GM12878 (cell line): Measurements from ENCODE around the gene SLC17A2. TPM values are rescaled to one million over a fixed set of nuclear protein-coding genes. Genes with fewer than 3 reads are reported as not detected.
A peak's percentile ranks its signal among the peaks of the same experiment; 100 is the strongest.

ENCODE experiments used
- ATF7 ChIP-seq: fragments of 450-650 bp; IDR thresholded peaks from 2 replicates; pipeline ENCODE4 v1.6.1; 2016; ENCODE audit warnings: low read depth, mild to moderate bottlenecking
- IKZF1 ChIP-seq: fragments of 450-650 bp; conservative IDR thresholded peaks from 2 replicates; pipeline ENCODE4 v1.6.1; 2017; ENCODE audit warnings: antibody characterized with exemption, mild to moderate bottlenecking
- IKZF2 ChIP-seq, 2 experiments: fragments of 450-650 bp; IDR thresholded peaks; 2 replicates each; pipeline ENCODE4 v1.6.1; 2017; ENCODE audit warnings: mild to moderate bottlenecking in 2 of 2, moderate library complexity in 2 of 2
- MEF2B ChIP-seq: fragments of 450-650 bp; IDR thresholded peaks from 2 replicates; pipeline ENCODE4 v1.6.1; 2018; ENCODE audit warnings: mild to moderate bottlenecking, moderate library complexity; ENCODE audit not compliant: partially characterized antibody, poor library complexity, severe bottlenecking
- MTA3 ChIP-seq: IDR thresholded peaks from 2 replicates; pipeline ENCODE4 v1.6.1; 2012; ENCODE audit warnings: low read length, inconsistent platforms, borderline replicate concordance
- NBN ChIP-seq: fragments of 450-650 bp; IDR thresholded peaks from 2 replicates; pipeline ENCODE4 v1.6.1; 2016
- NR2C2 ChIP-seq: IDR thresholded peaks from 2 replicates; pipeline ENCODE4 v1.6.1; 2011; ENCODE audit warnings: borderline replicate concordance, low read depth; ENCODE audit not compliant: control insufficient read depth, insufficient read length
- POLR2A ChIP-seq: IDR thresholded peaks from 2 replicates; pipeline ENCODE4 v1.6.1; 2011; ENCODE audit warnings: low read depth, mild to moderate bottlenecking, low read length
- POU2F2 ChIP-seq: IDR thresholded peaks from 3 replicates; pipeline ENCODE4 v1.6.1; 2011; ENCODE audit warnings: low read depth, mild to moderate bottlenecking, low read length, borderline replicate concordance
- RFX5 ChIP-seq: IDR thresholded peaks from 2 replicates; pipeline ENCODE4 v1.6.1; 2011; ENCODE audit warnings: low read depth, low read length, improper control_type of control experiment
- SMAD1 ChIP-seq: fragments of 450-650 bp; IDR thresholded peaks from 2 replicates; pipeline ENCODE4 v1.6.1; 2018; ENCODE audit warnings: mild to moderate bottlenecking, low read depth; ENCODE audit not compliant: partially characterized antibody
- SMC3 ChIP-seq: IDR thresholded peaks from 2 replicates; pipeline ENCODE4 v1.6.1; 2011; ENCODE audit warnings: low read length, improper control_type of control experiment, borderline replicate concordance
- SREBF1 ChIP-seq: IDR thresholded peaks from 2 replicates; pipeline ENCODE4 v1.6.1; 2012; ENCODE audit warnings: mild to moderate bottlenecking, low read length
- ZNF217 ChIP-seq: fragments of 450-650 bp; IDR thresholded peaks from 2 replicates; pipeline ENCODE4 v1.6.1; 2017; ENCODE audit warnings: antibody characterized with exemption, mild to moderate bottlenecking
- polyA plus RNA-seq, 11 experiments: library from polyadenylated mRNA; depleted of rRNA in 4 of 11; unstranded in 6 of 11; stranded (reverse) in 5 of 11; fragments of >200 nt; fragmentation: Nextera tagmentation in 4 of 11; fragmentation: Illumina TruSeq in 1 of 11; extraction: Ambion mirVana in 4 of 11; extraction: Trizol in 1 of 11; gene quantifications; 1 replicate in 1 of 11; 2 replicates in 10 of 11; pipeline versions ENCODE4 v1.2.1 to v1.2.3, GENCODE V29; 2011 to 2016; ENCODE audit warnings: inconsistent platforms in 2 of 11, missing spikeins in 2 of 11, low read depth in 1 of 11
- total RNA-seq, 4 experiments: library from RNA; depleted of rRNA in 3 of 4; stranded (reverse); fragments of >200 nt in 3 of 4; fragmentation: Illumina TruSeq in 1 of 4; extraction: Trizol in 1 of 4; gene quantifications; 2 replicates each; pipeline versions ENCODE4 v1.2.1 to v1.2.3, GENCODE V29; 2013 to 2021
- TF ChIP-seq, protein P1 (sequence below): fragments of 450-650 bp; formaldehyde crosslinking; IDR thresholded peaks from 2 replicates; pipeline ENCODE4 v1.4.0; 2020; ENCODE audit warnings: mild to moderate bottlenecking, moderate library complexity
- TF ChIP-seq, protein P2 (sequence below): fragments of 450-650 bp; IDR thresholded peaks from 2 replicates; pipeline ENCODE4 v1.6.1; 2016; ENCODE audit warnings: mild to moderate bottlenecking
- TF ChIP-seq, protein P3 (sequence below): fragments of 450-650 bp; IDR thresholded peaks from 2 replicates; pipeline ENCODE4 v1.6.1; 2017; ENCODE audit warnings: antibody characterized with exemption, mild to moderate bottlenecking, moderate library complexity
- TF ChIP-seq, protein P4 (sequence below): fragments of 450-650 bp; IDR thresholded peaks from 2 replicates; pipeline ENCODE4 v1.6.1; 2016; ENCODE audit warnings: mild to moderate bottlenecking, moderate library complexity, borderline replicate concordance

SLC17A2 gene
- total and polyA plus RNA-seq, 10 of the 15 experiments (the other 5 are each of a cell fraction or from before 2014, with no cell fraction given), result not detected

DNA sequence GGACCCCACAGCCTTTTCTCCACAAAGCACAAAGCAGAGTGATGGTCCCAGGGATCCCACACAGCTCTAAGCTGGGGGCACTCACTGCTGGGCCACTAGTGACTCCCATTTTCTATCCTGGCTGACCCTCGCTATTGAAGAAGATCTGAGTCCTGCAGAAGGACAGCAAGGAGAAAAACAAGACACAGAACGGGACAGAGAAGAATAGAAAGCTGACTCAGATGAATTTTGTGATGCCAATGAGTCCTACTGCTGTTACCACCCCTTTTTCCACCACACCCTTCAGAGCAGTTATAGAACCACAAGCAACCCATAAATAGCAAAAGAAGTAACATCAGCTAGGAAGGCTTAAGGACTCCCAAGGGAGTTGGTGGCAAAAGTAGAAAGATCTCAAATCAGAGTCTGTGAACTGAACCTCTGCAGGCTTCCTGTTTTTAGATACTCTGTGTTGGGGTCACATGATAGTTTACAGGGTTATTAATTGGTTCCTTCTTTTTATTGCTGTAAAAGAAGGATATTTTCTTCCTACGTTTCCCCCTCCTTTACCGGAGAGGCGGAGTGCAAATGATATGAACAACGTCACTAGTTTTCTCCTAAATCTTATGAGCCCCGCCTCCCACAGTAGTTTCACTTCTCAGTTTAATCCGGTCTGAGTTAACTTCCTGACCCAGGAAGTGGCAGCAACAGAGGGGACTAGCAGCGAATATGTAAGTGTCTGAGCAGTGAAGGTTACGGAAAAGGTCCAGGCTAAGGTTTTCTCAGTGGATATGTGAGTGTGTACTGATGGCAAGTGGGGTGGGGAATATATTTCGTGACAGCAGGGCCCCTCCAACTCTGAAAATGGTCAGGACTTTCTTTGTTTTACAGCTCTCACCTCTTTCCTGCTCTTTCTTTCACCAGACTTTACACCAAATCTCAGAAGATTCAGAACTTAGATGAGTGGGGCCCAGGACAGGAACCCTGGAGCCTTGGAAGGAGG, 31.9 kb upstream of the SLC17A2 start, which contains the start of gene TRIM38 (continued):
- no peak for TF ChIP-seq RFX5
- TF ChIP-seq SMC3, result no peak
- TF ChIP-seq POU2F2, result peak; percentile 90
- peak; percentile 99 for TF ChIP-seq MEF2B
- TF ChIP-seq POLR2A, result peak; percentile 91
- peak; percentile 25 for TF ChIP-seq SMAD1
- TF ChIP-seq, protein P1, sequence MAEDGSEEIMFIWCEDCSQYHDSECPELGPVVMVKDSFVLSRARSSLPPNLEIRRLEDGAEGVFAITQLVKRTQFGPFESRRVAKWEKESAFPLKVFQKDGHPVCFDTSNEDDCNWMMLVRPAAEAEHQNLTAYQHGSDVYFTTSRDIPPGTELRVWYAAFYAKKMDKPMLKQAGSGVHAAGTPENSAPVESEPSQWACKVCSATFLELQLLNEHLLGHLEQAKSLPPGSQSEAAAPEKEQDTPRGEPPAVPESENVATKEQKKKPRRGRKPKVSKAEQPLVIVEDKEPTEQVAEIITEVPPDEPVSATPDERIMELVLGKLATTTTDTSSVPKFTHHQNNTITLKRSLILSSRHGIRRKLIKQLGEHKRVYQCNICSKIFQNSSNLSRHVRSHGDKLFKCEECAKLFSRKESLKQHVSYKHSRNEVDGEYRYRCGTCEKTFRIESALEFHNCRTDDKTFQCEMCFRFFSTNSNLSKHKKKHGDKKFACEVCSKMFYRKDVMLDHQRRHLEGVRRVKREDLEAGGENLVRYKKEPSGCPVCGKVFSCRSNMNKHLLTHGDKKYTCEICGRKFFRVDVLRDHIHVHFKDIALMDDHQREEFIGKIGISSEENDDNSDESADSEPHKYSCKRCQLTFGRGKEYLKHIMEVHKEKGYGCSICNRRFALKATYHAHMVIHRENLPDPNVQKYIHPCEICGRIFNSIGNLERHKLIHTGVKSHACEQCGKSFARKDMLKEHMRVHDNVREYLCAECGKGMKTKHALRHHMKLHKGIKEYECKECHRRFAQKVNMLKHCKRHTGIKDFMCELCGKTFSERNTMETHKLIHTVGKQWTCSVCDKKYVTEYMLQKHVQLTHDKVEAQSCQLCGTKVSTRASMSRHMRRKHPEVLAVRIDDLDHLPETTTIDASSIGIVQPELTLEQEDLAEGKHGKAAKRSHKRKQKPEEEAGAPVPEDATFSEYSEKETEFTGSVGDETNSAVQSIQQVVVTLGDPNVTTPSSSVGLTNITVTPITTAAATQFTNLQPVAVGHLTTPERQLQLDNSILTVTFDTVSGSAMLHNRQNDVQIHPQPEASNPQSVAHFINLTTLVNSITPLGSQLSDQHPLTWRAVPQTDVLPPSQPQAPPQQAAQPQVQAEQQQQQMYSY (CRISPR knock-in tag), result no peak
- TF ChIP-seq, protein P2, sequence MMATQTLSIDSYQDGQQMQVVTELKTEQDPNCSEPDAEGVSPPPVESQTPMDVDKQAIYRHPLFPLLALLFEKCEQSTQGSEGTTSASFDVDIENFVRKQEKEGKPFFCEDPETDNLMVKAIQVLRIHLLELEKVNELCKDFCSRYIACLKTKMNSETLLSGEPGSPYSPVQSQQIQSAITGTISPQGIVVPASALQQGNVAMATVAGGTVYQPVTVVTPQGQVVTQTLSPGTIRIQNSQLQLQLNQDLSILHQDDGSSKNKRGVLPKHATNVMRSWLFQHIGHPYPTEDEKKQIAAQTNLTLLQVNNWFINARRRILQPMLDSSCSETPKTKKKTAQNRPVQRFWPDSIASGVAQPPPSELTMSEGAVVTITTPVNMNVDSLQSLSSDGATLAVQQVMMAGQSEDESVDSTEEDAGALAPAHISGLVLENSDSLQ, result no peak
- TF ChIP-seq IKZF2 (IDR thresholded peaks at IDR 0.05), result peak; percentile 86 to 87; a peak in 3 of 4 replicates
- TF ChIP-seq NR2C2, result no peak
- TF ChIP-seq IKZF1, result peak; percentile 87
- TF ChIP-seq, protein P3, sequence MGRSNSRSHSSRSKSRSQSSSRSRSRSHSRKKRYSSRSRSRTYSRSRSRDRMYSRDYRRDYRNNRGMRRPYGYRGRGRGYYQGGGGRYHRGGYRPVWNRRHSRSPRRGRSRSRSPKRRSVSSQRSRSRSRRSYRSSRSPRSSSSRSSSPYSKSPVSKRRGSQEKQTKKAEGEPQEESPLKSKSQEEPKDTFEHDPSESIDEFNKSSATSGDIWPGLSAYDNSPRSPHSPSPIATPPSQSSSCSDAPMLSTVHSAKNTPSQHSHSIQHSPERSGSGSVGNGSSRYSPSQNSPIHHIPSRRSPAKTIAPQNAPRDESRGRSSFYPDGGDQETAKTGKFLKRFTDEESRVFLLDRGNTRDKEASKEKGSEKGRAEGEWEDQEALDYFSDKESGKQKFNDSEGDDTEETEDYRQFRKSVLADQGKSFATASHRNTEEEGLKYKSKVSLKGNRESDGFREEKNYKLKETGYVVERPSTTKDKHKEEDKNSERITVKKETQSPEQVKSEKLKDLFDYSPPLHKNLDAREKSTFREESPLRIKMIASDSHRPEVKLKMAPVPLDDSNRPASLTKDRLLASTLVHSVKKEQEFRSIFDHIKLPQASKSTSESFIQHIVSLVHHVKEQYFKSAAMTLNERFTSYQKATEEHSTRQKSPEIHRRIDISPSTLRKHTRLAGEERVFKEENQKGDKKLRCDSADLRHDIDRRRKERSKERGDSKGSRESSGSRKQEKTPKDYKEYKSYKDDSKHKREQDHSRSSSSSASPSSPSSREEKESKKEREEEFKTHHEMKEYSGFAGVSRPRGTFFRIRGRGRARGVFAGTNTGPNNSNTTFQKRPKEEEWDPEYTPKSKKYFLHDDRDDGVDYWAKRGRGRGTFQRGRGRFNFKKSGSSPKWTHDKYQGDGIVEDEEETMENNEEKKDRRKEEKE, result no peak
- TF ChIP-seq NBN, result peak; percentile 84
- no peak for TF ChIP-seq SREBF1
- TF ChIP-seq ATF7, result peak; percentile 88
- TF ChIP-seq, protein P4, sequence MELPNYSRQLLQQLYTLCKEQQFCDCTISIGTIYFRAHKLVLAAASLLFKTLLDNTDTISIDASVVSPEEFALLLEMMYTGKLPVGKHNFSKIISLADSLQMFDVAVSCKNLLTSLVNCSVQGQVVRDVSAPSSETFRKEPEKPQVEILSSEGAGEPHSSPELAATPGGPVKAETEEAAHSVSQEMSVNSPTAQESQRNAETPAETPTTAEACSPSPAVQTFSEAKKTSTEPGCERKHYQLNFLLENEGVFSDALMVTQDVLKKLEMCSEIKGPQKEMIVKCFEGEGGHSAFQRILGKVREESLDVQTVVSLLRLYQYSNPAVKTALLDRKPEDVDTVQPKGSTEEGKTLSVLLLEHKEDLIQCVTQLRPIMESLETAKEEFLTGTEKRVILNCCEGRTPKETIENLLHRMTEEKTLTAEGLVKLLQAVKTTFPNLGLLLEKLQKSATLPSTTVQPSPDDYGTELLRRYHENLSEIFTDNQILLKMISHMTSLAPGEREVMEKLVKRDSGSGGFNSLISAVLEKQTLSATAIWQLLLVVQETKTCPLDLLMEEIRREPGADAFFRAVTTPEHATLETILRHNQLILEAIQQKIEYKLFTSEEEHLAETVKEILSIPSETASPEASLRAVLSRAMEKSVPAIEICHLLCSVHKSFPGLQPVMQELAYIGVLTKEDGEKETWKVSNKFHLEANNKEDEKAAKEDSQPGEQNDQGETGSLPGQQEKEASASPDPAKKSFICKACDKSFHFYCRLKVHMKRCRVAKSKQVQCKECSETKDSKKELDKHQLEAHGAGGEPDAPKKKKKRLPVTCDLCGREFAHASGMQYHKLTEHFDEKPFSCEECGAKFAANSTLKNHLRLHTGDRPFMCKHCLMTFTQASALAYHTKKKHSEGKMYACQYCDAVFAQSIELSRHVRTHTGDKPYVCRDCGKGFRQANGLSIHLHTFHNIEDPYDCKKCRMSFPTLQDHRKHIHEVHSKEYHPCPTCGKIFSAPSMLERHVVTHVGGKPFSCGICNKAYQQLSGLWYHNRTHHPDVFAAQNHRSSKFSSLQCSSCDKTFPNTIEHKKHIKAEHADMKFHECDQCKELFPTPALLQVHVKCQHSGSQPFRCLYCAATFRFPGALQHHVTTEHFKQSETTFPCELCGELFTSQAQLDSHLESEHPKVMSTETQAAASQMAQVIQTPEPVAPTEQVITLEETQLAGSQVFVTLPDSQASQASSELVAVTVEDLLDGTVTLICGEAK, result 0 out of 2 replicates have a peak, but pooled peaks have one; percentile 35
- 0 out of 2 replicates have a peak, but pooled peaks have one; percentile 12 for TF ChIP-seq ZNF217
- TF ChIP-seq MTA3, result no peak; the same call in 1 of the 2 replicates
